HL-60 (cell line): Measurements from ENCODE around the gene ZNF571.

Source experiments
- DNase-seq, 2 experiments: peaks; one replicate each; pipeline ENCODE4 v3.0.0-alpha.2; 2010 to 2020; ENCODE audit warnings: low read depth in 1 of 2, low spot score in 1 of 2
- H3K27ac ChIP-seq: fragments of 250-450 bp; sonication (Bioruptor Pico); replicated peaks from 2 replicates; pipeline ENCODE4 v1.5.1; 2020; ENCODE audit warnings: mild to moderate bottlenecking, moderate library complexity
- H3K27me3 ChIP-seq: fragments of 250-450 bp; sonication (Bioruptor Pico); 2 replicates; pipeline ENCODE4 v1.5.1; 2021; ENCODE audit warnings: mild to moderate bottlenecking, moderate library complexity; ENCODE audit not compliant: insufficient read depth, poor library complexity, severe bottlenecking
- H3K4me3 ChIP-seq: replicated peaks from 2 replicates; pipeline ENCODE4 v1.5.1; 2011; ENCODE audit warnings: mild to moderate bottlenecking, control low read depth, low read length; ENCODE audit not compliant: insufficient read depth
- CTCF ChIP-seq: IDR thresholded peaks from one replicate; pipeline ENCODE4 v1.5.1; 2011; ENCODE audit warnings: low read length, control low read depth, inconsistent platforms; ENCODE audit not compliant: insufficient read depth
- GABPA ChIP-seq: IDR thresholded peaks from 2 replicates; pipeline ENCODE4 v1.6.1; 2012; ENCODE audit warnings: low read depth
- POLR2AphosphoS5 ChIP-seq: IDR thresholded peaks from 2 replicates; pipeline ENCODE4 v1.6.1; 2012; ENCODE audit warnings: low read depth
- REST ChIP-seq: IDR thresholded peaks from 2 replicates; pipeline ENCODE4 v1.6.1; 2012; ENCODE audit warnings: low read depth; ENCODE audit not compliant: insufficient replicate concordance
- SPI1 ChIP-seq: IDR thresholded peaks from 2 replicates; pipeline ENCODE4 v1.6.1; 2012; ENCODE audit warnings: low read depth, mild to moderate bottlenecking, borderline replicate concordance

ZNF571 gene

GRCh38 chr19:37593996-37594303 lies 642 bp downstream of the ZNF571 start:
- DNase-seq, result peak in 1 of 2 experiments; percentile 4
- H3K27ac ChIP-seq, result peak overlapping the region; percentile 85
- TF ChIP-seq POLR2AphosphoS5 (no peak), CTCF (no peak), GABPA (no peak), REST (peak; percentile 39), SPI1 (no peak)
- peak overlapping the region; percentile 87 for H3K4me3 ChIP-seq
- H3K27me3 ChIP-seq, result no peaks in the 10 kb centered on the region

- TF ChIP-seq GABPA (no peak), REST (no peak), CTCF (no peak), SPI1 (no peak), POLR2AphosphoS5 (no peak)
- H3K4me3 ChIP-seq, result no peak overlapping the region
- DNase-seq, result no peak
Measured at GRCh38 chr19:37583340-37583739, 11.3 kb downstream of the ZNF571 start.

GRCh38 chr19:37572203-37572602 lies 22.4 kb downstream of the ZNF571 start:
- no peak overlapping the region for H3K4me3 ChIP-seq
- H3K27me3 ChIP-seq, result no peaks in the 10 kb centered on the region
- H3K27ac ChIP-seq, result no peak overlapping the region
- TF ChIP-seq GABPA (no peak), CTCF (no peak), SPI1 (no peak), REST (no peak), POLR2AphosphoS5 (no peak)
- peak in 1 of 2 experiments; percentile 27 for DNase-seq

More at GRCh38 chr19:37583340-37583739, 11.3 kb downstream of the ZNF571 start:
- Histone ChIP-seq H3K27me3 (no peaks in the 10 kb centered on the region), H3K27ac (no peak overlapping the region)
